ENCODE data around the gene IL24. TPM values are rescaled to one million over a fixed set of nuclear protein-coding genes. Genes with fewer than 3 reads are reported as not detected.

The IL24 gene
- total RNA-seq, 1 experiment from 2014 or later: not detected

GRCh38 chr1:206949208-206949607, 52.0 kb downstream of the IL24 start:
- H3K36me3 ChIP-seq (ENCODE audit: control insufficient read depth in 1 of 2, insufficient read depth in 2 of 2, low read length in 2 of 2): no peaks in the 10 kb centered on the region
- TF ChIP-seq FOSL1 (IDR thresholded peaks at IDR 0.05; ENCODE audit: low read depth) (no peak), RAD21 (IDR thresholded peaks at IDR 0.05; ENCODE audit: low read depth) (no peak), MAX (IDR thresholded peaks at IDR 0.05) (no peak), ELF1 (IDR thresholded peaks at IDR 0.05; ENCODE audit: borderline replicate concordance, low read depth) (no peak), REST (IDR thresholded peaks at IDR 0.05; ENCODE audit: low read depth) (no peak), ZBTB33 (IDR thresholded peaks at IDR 0.05; ENCODE audit: extremely low read depth, insufficient replicate concordance, low read length) (no peak), CBX3 (IDR thresholded peaks at IDR 0.05; ENCODE audit: low read depth) (no peak), CTCF (IDR thresholded peaks at IDR 0.05 in 2 of 3, conservative IDR thresholded peaks at IDR 0.05 in 1 of 3; ENCODE audit: borderline replicate concordance in 1 of 3, insufficient read depth in 1 of 3, low read depth in 2 of 3, low read length in 2 of 3) (no peak), SP1 (IDR thresholded peaks at IDR 0.05; ENCODE audit: low read depth) (no peak), TCF7L2 (IDR thresholded peaks at IDR 0.05; ENCODE audit: borderline replicate concordance, extremely low read depth, insufficient read depth, insufficient read length) (no peak), POLR2AphosphoS5 (IDR thresholded peaks at IDR 0.05; ENCODE audit: low read depth, low read length) (no peak), SRF (IDR thresholded peaks at IDR 0.05; ENCODE audit: low read depth) (no peak), EGR1 (IDR thresholded peaks at IDR 0.05; ENCODE audit: low read depth) (no peak), CEBPB (IDR thresholded peaks at IDR 0.05; ENCODE audit: low read depth) (no peak)
- no peak overlapping the region for H2AFZ ChIP-seq (ENCODE audit: low read depth, low read length, poor library complexity, severe bottlenecking)
- H3K4me1 ChIP-seq (ENCODE audit: control insufficient read depth in 1 of 2, insufficient read depth in 2 of 2, low read length in 2 of 2): no peaks in the 10 kb centered on the region
- H3K4me3 ChIP-seq (replicated peaks in 1 of 2; ENCODE audit: low read depth in 1 of 2, low read length in 2 of 2): no peak overlapping the region
- no TSS peak for BruUV-seq (replicated peaks)
- intact Hi-C loops (cut with micrococcal nuclease): no loop called here
- H3K9me2 ChIP-seq (ENCODE audit: insufficient read depth): no peaks in the 10 kb centered on the region
- ChIA-PET CTCF (no interaction called here), POLR2A (no interaction called here), RAD21 (ENCODE audit: low non-redundant PET in 1 of 2, low total read pairs in 2 of 2, uncharacterized antibody in 2 of 2, unreplicated experiment in 2 of 2) (no interaction called here)
- no peaks in the 10 kb centered on the region for H4K20me1 ChIP-seq (ENCODE audit: insufficient read depth)
- no peak overlapping the region for H3K9ac ChIP-seq (ENCODE audit: low read length)
- no peak overlapping the region for H3K27ac ChIP-seq (ENCODE audit: low read depth, low read length)
- no peak overlapping the region for H3K4me2 ChIP-seq (ENCODE audit: low read length)
- no peaks in the 10 kb centered on the region for H3K9me3 ChIP-seq (ENCODE audit: control insufficient read depth in 1 of 2, insufficient read depth in 1 of 2, low read depth in 1 of 2, low read length in 2 of 2)
- ATAC-seq: no peak
- H3K79me2 ChIP-seq (ENCODE audit: insufficient read depth, low read length): no peaks in the 10 kb centered on the region
- peaks cover 7% of the 10 kb centered on the region; the same call in 1 of the 2 replicates for H3K27me3 ChIP-seq (ENCODE audit: insufficient read depth, low read length)
- DNase-seq (ENCODE audit: low read depth, low spot score): no peak
